Measurements from ENCODE around the gene GPX4.

The GPX4 gene

DNA sequence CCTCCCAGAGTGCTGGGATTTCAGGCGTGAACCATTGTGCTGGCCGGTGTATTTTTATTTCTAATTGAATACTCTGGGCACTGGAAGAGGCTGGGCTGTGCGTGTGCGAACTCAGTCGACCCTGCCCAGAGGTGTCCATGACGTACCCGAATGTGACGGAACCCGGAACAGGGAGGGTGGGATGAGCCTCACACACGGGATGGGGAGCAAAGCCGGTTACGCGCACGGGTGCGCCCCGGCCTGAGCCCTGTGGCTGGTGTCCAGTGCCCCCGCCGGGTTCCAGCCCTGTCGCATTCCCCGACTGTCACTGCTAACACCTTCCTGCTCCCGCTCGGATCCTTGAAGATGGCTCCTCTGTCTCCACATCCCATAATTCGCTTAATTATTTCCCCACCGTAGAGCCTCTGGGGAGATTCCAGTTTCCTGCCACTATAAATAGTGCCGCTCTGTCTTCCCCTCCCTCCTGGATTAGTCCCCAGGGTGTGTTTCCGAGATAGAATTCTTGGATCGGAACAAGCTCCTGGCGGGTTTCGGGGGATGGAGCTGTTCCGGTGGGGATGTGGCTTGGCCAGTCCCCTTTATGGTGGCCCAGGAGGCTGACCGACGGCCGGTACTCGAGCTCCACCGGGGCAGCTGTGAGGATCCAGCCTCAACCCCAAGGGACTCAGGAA is 48.3 kb downstream of the GPX4 start:
- no peaks in the 10 kb centered on the region for H3K9me3 ChIP-seq (ENCODE audit: insufficient read depth, low read depth, low read length)
- TF ChIP-seq EZH2phosphoT487 (IDR thresholded peaks at IDR 0.05; ENCODE audit: borderline replicate concordance) (no peak), CTCF (conservative IDR thresholded peaks at IDR 0.05; ENCODE audit: low read length) (no peak)
- no peak overlapping the region for H3K4me2 ChIP-seq (ENCODE audit: low read depth, low read length, poor library complexity, severe bottlenecking)
- H4K20me1 ChIP-seq (ENCODE audit: insufficient read depth, low read length, poor library complexity, severe bottlenecking), result peaks cover 4% of the 10 kb centered on the region
- H3K27me3 ChIP-seq (ENCODE audit: insufficient read depth, low read length, poor library complexity, severe bottlenecking), result no peaks in the 10 kb centered on the region
- no peaks in the 10 kb centered on the region for H3K4me1 ChIP-seq (ENCODE audit: insufficient read depth, low read length, poor library complexity, severe bottlenecking)
- H3K9me2 ChIP-seq (replicated peaks; ENCODE audit: low read depth, low read length), result no peaks in the 10 kb centered on the region
- H3K36me3 ChIP-seq (ENCODE audit: insufficient read depth, low read length), result peaks cover 19% of the 10 kb centered on the region; the same call in 1 of the 2 replicates
- no peaks in the 10 kb centered on the region for H3F3A ChIP-seq (ENCODE audit: low read depth)
- 0 out of 2 replicates have a peak, but pooled peaks cover 2% of the 10 kb centered on the region for H3K79me2 ChIP-seq (ENCODE audit: insufficient read depth, low read length)
- H3K9ac ChIP-seq (ENCODE audit: low read depth, low read length, poor library complexity, severe bottlenecking), result no peak overlapping the region
- no peak overlapping the region for H2AFZ ChIP-seq (ENCODE audit: low read length)
- no peak overlapping the region for H3K4me3 ChIP-seq (ENCODE audit: low read length, poor library complexity, severe bottlenecking)

DNA sequence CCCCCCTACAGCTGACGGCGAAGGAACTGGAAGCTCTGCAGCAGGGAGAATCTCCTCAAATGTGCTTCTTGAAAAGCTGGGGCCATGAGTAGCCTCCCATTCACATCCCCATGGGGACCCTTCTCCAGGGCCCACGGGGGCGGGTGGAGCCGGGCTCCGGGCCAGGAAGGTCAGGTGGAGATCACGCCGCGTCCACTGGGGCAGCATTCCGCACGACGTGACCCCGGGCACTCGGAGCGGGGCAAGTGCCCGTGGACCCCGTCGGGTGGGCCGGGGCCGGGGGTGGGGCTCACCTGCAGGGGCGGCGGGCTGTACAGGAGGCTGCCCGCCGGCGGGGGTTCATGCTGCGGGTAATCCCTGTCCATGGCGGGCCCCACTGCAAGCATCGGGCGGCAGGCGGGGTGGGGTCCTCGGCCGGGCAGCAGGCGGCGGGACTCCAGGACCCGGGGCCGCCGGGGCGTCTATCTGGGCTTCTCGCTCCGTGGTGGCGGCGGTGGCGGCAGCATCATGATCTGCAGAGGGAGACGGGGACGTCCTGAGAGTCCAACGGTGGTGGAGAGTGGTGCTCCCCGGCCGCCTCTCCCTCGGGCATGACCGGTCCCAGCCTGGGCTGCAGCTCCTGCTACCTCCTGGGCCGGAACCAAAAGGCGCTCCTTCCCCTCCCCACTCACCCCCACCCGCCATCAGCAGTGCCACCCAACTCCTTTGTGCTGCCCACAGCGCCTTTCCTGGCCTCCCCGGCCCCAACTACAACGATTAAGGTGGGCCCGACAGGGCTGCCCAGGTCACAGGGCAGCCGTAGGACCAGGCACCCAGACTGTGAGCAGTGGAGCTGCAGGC is 50.3 kb downstream of the GPX4 start:
- Histone ChIP-seq H3K79me2 (ENCODE audit: insufficient read depth, low read length) (0 out of 2 replicates have a peak, but pooled peaks cover 2% of the 10 kb centered on the region), H3K4me1 (ENCODE audit: insufficient read depth, low read length, poor library complexity, severe bottlenecking) (no peaks in the 10 kb centered on the region), H3K4me3 (ENCODE audit: low read length, poor library complexity, severe bottlenecking) (no peak overlapping the region), H3K4me2 (ENCODE audit: low read depth, low read length, poor library complexity, severe bottlenecking) (no peak overlapping the region), H3K36me3 (ENCODE audit: insufficient read depth, low read length) (peaks cover 17% of the 10 kb centered on the region; the same call in 1 of the 2 replicates), H2AFZ (ENCODE audit: low read length) (no peak overlapping the region), H3F3A (ENCODE audit: low read depth) (no peaks in the 10 kb centered on the region), H3K27me3 (ENCODE audit: insufficient read depth, low read length, poor library complexity, severe bottlenecking) (no peaks in the 10 kb centered on the region), H3K9ac (ENCODE audit: low read depth, low read length, poor library complexity, severe bottlenecking) (no peak overlapping the region), H4K20me1 (ENCODE audit: insufficient read depth, low read length, poor library complexity, severe bottlenecking) (peaks cover 4% of the 10 kb centered on the region), H3K9me3 (ENCODE audit: insufficient read depth, low read depth, low read length) (no peaks in the 10 kb centered on the region), H3K9me2 (replicated peaks; ENCODE audit: low read depth, low read length) (no peaks in the 10 kb centered on the region)
- TF ChIP-seq EZH2phosphoT487 (IDR thresholded peaks at IDR 0.05; ENCODE audit: borderline replicate concordance) (no peak), CTCF (conservative IDR thresholded peaks at IDR 0.05; ENCODE audit: low read length) (no peak)

DNA sequence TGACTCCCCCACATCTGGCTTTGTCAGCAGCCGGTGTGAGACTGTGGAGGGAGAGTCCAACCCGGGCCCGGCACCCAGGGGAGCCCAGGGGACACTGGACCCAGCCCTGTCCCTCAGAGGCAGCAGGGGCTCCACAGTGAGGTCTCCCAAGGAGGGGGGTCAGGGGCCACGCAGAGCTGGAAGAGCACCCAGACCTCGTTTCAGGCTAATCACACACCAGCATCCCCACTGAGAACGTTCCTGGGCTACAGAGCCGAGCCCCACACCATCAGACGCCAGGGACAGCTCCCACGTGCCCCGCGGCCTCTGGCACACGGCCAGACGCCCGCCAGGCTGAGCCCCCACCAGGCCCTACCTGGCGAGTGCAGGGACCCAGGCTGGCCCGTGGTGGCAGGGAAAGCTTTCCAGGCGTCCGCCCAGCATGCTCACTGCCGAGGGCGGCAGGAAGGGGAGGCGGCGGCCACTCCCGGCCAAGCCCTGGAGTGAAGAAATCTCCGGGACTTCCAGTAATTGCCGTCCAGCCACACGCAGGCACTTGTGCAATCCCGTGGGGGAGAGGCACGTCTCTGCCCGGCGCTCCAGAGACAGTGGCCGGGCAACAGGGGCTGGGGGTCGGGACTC is 51.0 kb downstream of the GPX4 start:
- H3K27me3 ChIP-seq (ENCODE audit: insufficient read depth, low read length, poor library complexity, severe bottlenecking), result no peaks in the 10 kb centered on the region
- H3K9me3 ChIP-seq (ENCODE audit: insufficient read depth, low read depth, low read length), result no peaks in the 10 kb centered on the region
- H4K20me1 ChIP-seq (ENCODE audit: insufficient read depth, low read length, poor library complexity, severe bottlenecking), result peaks cover 4% of the 10 kb centered on the region
- H3K9me2 ChIP-seq (replicated peaks; ENCODE audit: low read depth, low read length), result no peaks in the 10 kb centered on the region
- H3F3A ChIP-seq (ENCODE audit: low read depth), result no peaks in the 10 kb centered on the region
- 0 out of 2 replicates have a peak, but pooled peaks cover 2% of the 10 kb centered on the region for H3K79me2 ChIP-seq (ENCODE audit: insufficient read depth, low read length)
- H3K4me2 ChIP-seq (ENCODE audit: low read depth, low read length, poor library complexity, severe bottlenecking), result no peak overlapping the region
- H3K4me1 ChIP-seq (ENCODE audit: insufficient read depth, low read length, poor library complexity, severe bottlenecking), result no peaks in the 10 kb centered on the region
- no peak overlapping the region for H2AFZ ChIP-seq (ENCODE audit: low read length)
- H3K36me3 ChIP-seq (ENCODE audit: insufficient read depth, low read length), result peaks cover 15% of the 10 kb centered on the region; the same call in 1 of the 2 replicates
- TF ChIP-seq CTCF (conservative IDR thresholded peaks at IDR 0.05; ENCODE audit: low read length) (no peak), EZH2phosphoT487 (IDR thresholded peaks at IDR 0.05; ENCODE audit: borderline replicate concordance) (no peak)
- H3K9ac ChIP-seq (ENCODE audit: low read depth, low read length, poor library complexity, severe bottlenecking), result no peak overlapping the region
- H3K4me3 ChIP-seq (ENCODE audit: low read length, poor library complexity, severe bottlenecking), result no peak overlapping the region
